HEK293 (cell line): ENCODE results near the gene ENTPD3.

Experiments
- ZNF488 ChIP-seq: fragments of 450-650 bp; formaldehyde crosslinking; IDR thresholded peaks from 2 replicates; pipeline ENCODE4 v1.5.1; 2016; ENCODE audit warnings: missing biosample characterization, missing genetic modification characterization

The ENTPD3 gene

GRCh38 chr3:40477666-40478065, 90.7 kb downstream of the ENTPD3 start (continued):
- no peak for TF ChIP-seq ZNF488
